K562 (cell line): ENCODE data around the gene EHBP1. TPM values are rescaled to one million over a fixed set of nuclear protein-coding genes. Genes with fewer than 3 reads are reported as not detected.

Source experiments
- ARID1B ChIP-seq: fragments of 450-650 bp; IDR thresholded peaks from 2 replicates; pipeline ENCODE4 v1.6.1; 2016; ENCODE audit warnings: antibody characterized with exemption, mild to moderate bottlenecking, inconsistent platforms
- C11orf30 ChIP-seq: fragments of 450-650 bp; IDR thresholded peaks from 2 replicates; pipeline ENCODE4 v1.6.1; 2016; ENCODE audit warnings: low read depth, mild to moderate bottlenecking
- CBFA2T2 ChIP-seq: fragments of 450-650 bp; conservative IDR thresholded peaks from 2 replicates; pipeline ENCODE4 v1.6.1; 2017; ENCODE audit warnings: mild to moderate bottlenecking
- CBFA2T3 ChIP-seq: fragments of 450-650 bp; IDR thresholded peaks from 2 replicates; pipeline ENCODE4 v1.6.1; 2017
- CCNT2 ChIP-seq: IDR thresholded peaks from 2 replicates; pipeline ENCODE4 v1.6.1; 2011; ENCODE audit warnings: borderline replicate concordance, low read depth, mild to moderate bottlenecking, moderate library complexity, mixed read lengths, low read length; ENCODE audit not compliant: insufficient read length; ENCODE audit errors: extremely low read depth
- EP300 ChIP-seq: IDR thresholded peaks from 2 replicates; pipeline ENCODE4 v1.6.1; 2012; ENCODE audit warnings: low read length, improper control_type of control experiment
- FOXK2 ChIP-seq, 2 experiments: fragments of 450-650 bp; IDR thresholded peaks in 1 of 2; conservative IDR thresholded peaks in 1 of 2; 2 replicates each; pipeline ENCODE4 v1.6.1; 2016; ENCODE audit warnings: low read depth in 2 of 2, mild to moderate bottlenecking in 1 of 2
- MEIS2 ChIP-seq: fragments of 450-650 bp; IDR thresholded peaks from 2 replicates; pipeline ENCODE4 v1.6.1; 2014; ENCODE audit warnings: mild to moderate bottlenecking; ENCODE audit not compliant: partially characterized antibody
- MTA2 ChIP-seq: fragments of 450-650 bp; IDR thresholded peaks from 2 replicates; pipeline ENCODE4 v1.6.1; 2016; ENCODE audit warnings: low read depth
- NCOR1 ChIP-seq: fragments of 450-650 bp; IDR thresholded peaks from 2 replicates; pipeline ENCODE4 v1.6.1; 2016; ENCODE audit warnings: mild to moderate bottlenecking, moderate library complexity
- NFE2 ChIP-seq: IDR thresholded peaks from 2 replicates; pipeline ENCODE4 v1.6.1; 2014; ENCODE audit warnings: antibody characterized with exemption, low read depth
- POLR3A ChIP-seq: IDR thresholded peaks from 2 replicates; pipeline ENCODE4 v1.6.1; 2011; ENCODE audit warnings: borderline replicate concordance, mild to moderate bottlenecking, moderate library complexity; ENCODE audit not compliant: insufficient read length, insufficient read depth; ENCODE audit errors: extremely low read depth
- PTRF ChIP-seq: fragments of 450-650 bp; IDR thresholded peaks from 2 replicates; pipeline ENCODE4 v1.6.1; 2016; ENCODE audit warnings: mild to moderate bottlenecking, missing genetic modification characterization, missing compliant biosample characterization
- RCOR1 ChIP-seq, 2 experiments: IDR thresholded peaks; 2 replicates each; pipeline ENCODE4 v1.6.1; 2012; ENCODE audit warnings: low read depth in 2 of 2, low read length in 2 of 2, borderline replicate concordance in 1 of 2, improper control_type of control experiment in 1 of 2
- SMARCA4 ChIP-seq: fragments of 450-650 bp; IDR thresholded peaks from 2 replicates; pipeline ENCODE4 v1.6.1; 2016
- SOX6 ChIP-seq: fragments of 450-650 bp; IDR thresholded peaks from 2 replicates; pipeline ENCODE4 v1.6.1; 2014; ENCODE audit warnings: mild to moderate bottlenecking
- TAL1 ChIP-seq: fragments of 450-650 bp; IDR thresholded peaks from 2 replicates; pipeline ENCODE4 v1.6.1; 2016; ENCODE audit warnings: mild to moderate bottlenecking
- TCF3 ChIP-seq: sonication (generic); formaldehyde crosslinking; IDR thresholded peaks from 2 replicates; pipeline ENCODE4 v1.4.0; 2020; ENCODE audit warnings: mild to moderate bottlenecking, missing genetic modification reagents
- TEAD4 ChIP-seq, 2 experiments: sonication (generic) in 1 of 2; formaldehyde crosslinking in 1 of 2; IDR thresholded peaks; 2 replicates each; pipeline versions ENCODE4 v1.6.1 to v1.8.0; 2012 to 2022; ENCODE audit warnings: borderline replicate concordance in 1 of 2, inconsistent platforms in 1 of 2, low read length in 1 of 2, mild to moderate bottlenecking in 1 of 2, missing genetic modification reagents in 1 of 2
- TRIM24 ChIP-seq, 2 experiments: fragments of 450-650 bp; IDR thresholded peaks; 2 replicates each; pipeline ENCODE4 v1.6.1; 2016
- ZNF184 ChIP-seq: sonication (generic); formaldehyde crosslinking; IDR thresholded peaks from 2 replicates; pipeline ENCODE4 v1.5.0; 2020; ENCODE audit warnings: missing genetic modification reagents
- polyA plus RNA-seq, 8 experiments: library from polyadenylated mRNA; depleted of rRNA in 4 of 8; stranded (reverse) in 5 of 8; unstranded in 3 of 8; fragments of >200 nt; fragmentation: Nextera tagmentation in 2 of 8; fragmentation: Illumina TruSeq in 1 of 8; extraction: Ambion mirVana in 2 of 8; extraction: Trizol in 1 of 8; gene quantifications; 2 replicates each; pipeline versions ENCODE4 v1.2.1 to v1.2.3, GENCODE V29; 2011 to 2014; ENCODE audit warnings: inconsistent platforms in 1 of 8, missing spikeins in 1 of 8
- total RNA-seq, 7 experiments: library from RNA; depleted of rRNA in 6 of 7; stranded (reverse); fragments of >200 nt in 6 of 7; fragmentation: Illumina TruSeq in 2 of 7; extraction: Trizol in 2 of 7; gene quantifications; 2 replicates each; pipeline versions ENCODE4 v1.2.1 to v1.2.3, GENCODE V29; 2011 to 2021; ENCODE audit warnings: low replicate concordance in 1 of 7
- TF ChIP-seq, protein P1 (sequence below): sonication (generic); formaldehyde crosslinking; IDR thresholded peaks from 2 replicates; pipeline ENCODE4 v1.8.0; 2022; ENCODE audit warnings: missing genetic modification reagents, mild to moderate bottlenecking, moderate library complexity, borderline replicate concordance

The EHBP1 gene
- total and polyA plus RNA-seq, 9 of the 15 experiments (the other 6 are each of a cell fraction or from before 2014, with no cell fraction given): 8.9 to 26.6 (median 19.3) TPM

- TF ChIP-seq NFE2 (peak; percentile 64), TCF3 (peak; percentile 40; the same call in 1 of the 2 replicates), TRIM24 (IDR thresholded peaks at IDR 0.05) (0 out of 4 replicates have a peak, but pooled peaks have one; percentile 14 to 24), NCOR1 (peak; percentile 45; the same call in 1 of the 2 replicates), CCNT2 (peak; percentile 72), C11orf30 (peak; percentile 22; the same call in 1 of the 2 replicates), CBFA2T3 (peak; percentile 74), EP300 (peak; percentile 56; the same call in 1 of the 2 replicates), POLR3A (no peak), TAL1 (peak; percentile 46; the same call in 1 of the 2 replicates), PTRF (tag) (no peak), MEIS2 (peak; percentile 60), FOXK2 (conservative IDR thresholded peaks at IDR 0.05 in 1 of 2, IDR thresholded peaks at IDR 0.05 in 1 of 2; ENCODE audit: low read depth in 2 of 2) (peak in 1 of 2 experiments; percentile 45; a peak in 1 of 4 replicates), ARID1B (peak; percentile 79), MTA2 (peak; percentile 40; the same call in 1 of the 2 replicates), SMARCA4 (peak; percentile 70), RCOR1 (IDR thresholded peaks at IDR 0.05; ENCODE audit: borderline replicate concordance in 1 of 2, low read depth in 2 of 2, low read length in 2 of 2) (peak in 1 of 2 experiments; percentile 33; a peak in 1 of 4 replicates), ZNF184 (CRISPR knock-in tag) (no peak), SOX6 (peak; percentile 67; the same call in 1 of the 2 replicates), CBFA2T2 (peak; percentile 43), TEAD4 (IDR thresholded peaks at IDR 0.05; ENCODE audit: low read length) (peak; percentile 62), TEAD4 (CRISPR knock-in tag; IDR thresholded peaks at IDR 0.05; ENCODE audit: borderline replicate concordance) (no peak)
- TF ChIP-seq, protein P1, sequence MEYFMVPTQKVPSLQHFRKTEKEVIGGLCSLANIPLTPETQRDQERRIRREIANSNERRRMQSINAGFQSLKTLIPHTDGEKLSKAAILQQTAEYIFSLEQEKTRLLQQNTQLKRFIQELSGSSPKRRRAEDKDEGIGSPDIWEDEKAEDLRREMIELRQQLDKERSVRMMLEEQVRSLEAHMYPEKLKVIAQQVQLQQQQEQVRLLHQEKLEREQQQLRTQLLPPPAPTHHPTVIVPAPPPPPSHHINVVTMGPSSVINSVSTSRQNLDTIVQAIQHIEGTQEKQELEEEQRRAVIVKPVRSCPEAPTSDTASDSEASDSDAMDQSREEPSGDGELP (CRISPR knock-in tag): no peak
Observed at GRCh38 chr2:62858231-62858832, 152.8 kb downstream of the EHBP1 start (continued).
